GM23338 (cell line): Measurements from ENCODE around the gene CD109. TPM values are rescaled to one million over a fixed set of nuclear protein-coding genes. Genes with fewer than 3 reads are reported as not detected.

Source experiments
- ATAC-seq: fragments of 200-7000 bp; cut with Tn5 transposase; 3 replicates; pipeline ENCODE4 v1.9.1; 2020
- DNase-seq: peaks from one replicate; pipeline ENCODE4 v3.0.0-alpha.2; 2015; ENCODE audit warnings: low spot score
- H2AFZ ChIP-seq: fragments of 200-600 bp; sonication (generic); 2 replicates; pipeline ENCODE4 v1.8.0; 2016; ENCODE audit warnings: antibody characterized with exemption, mild to moderate bottlenecking, moderate library complexity
- H3F3A ChIP-seq: fragments of 200-600 bp; sonication (generic); replicated peaks from 2 replicates; pipeline ENCODE4 v1.8.0; 2017; ENCODE audit warnings: antibody characterized with exemption, mixed run types, low read depth
- H3K27ac ChIP-seq: fragments of 200-600 bp; sonication (generic); 2 replicates; pipeline ENCODE4 v1.6.1; 2016; ENCODE audit warnings: low read depth
- H3K27me3 ChIP-seq: fragments of 200-600 bp; sonication (generic); 2 replicates; pipeline ENCODE4 v1.8.0; 2016; ENCODE audit warnings: mild to moderate bottlenecking, mixed run types, moderate library complexity; ENCODE audit not compliant: insufficient read depth
- H3K36me3 ChIP-seq: fragments of 200-600 bp; sonication (generic); 2 replicates; pipeline ENCODE4 v1.8.0; 2016; ENCODE audit warnings: mild to moderate bottlenecking; ENCODE audit not compliant: insufficient read depth
- H3K4me1 ChIP-seq: fragments of 200-600 bp; sonication (generic); 2 replicates; pipeline ENCODE4 v1.8.0; 2016; ENCODE audit warnings: mild to moderate bottlenecking, moderate library complexity; ENCODE audit not compliant: insufficient read depth
- H3K4me2 ChIP-seq: fragments of 200-600 bp; sonication (generic); 2 replicates; pipeline ENCODE4 v1.7.1; 2017; ENCODE audit warnings: mixed run types
- H3K4me3 ChIP-seq: fragments of 200-600 bp; sonication (generic); 2 replicates; pipeline ENCODE4 v1.6.1; 2016; ENCODE audit warnings: mixed run types
- H3K79me2 ChIP-seq: fragments of 200-600 bp; sonication (generic); replicated peaks from 2 replicates; pipeline ENCODE4 v1.8.0; 2017; ENCODE audit warnings: mild to moderate bottlenecking; ENCODE audit not compliant: insufficient read depth
- H3K9me2 ChIP-seq: fragments of 200-600 bp; sonication (generic); 2 replicates; pipeline ENCODE4 v1.8.0; 2017; ENCODE audit not compliant: insufficient read depth
- H4K20me1 ChIP-seq: fragments of 200-600 bp; sonication (generic); replicated peaks from 2 replicates; pipeline ENCODE4 v1.8.0; 2017; ENCODE audit warnings: mild to moderate bottlenecking; ENCODE audit not compliant: insufficient read depth
- H3K27ac Mint-ChIP-seq: 2 replicates; pipeline ENCODE4 v1.8.0; 2020; ENCODE audit warnings: inconsistent platforms, mild to moderate bottlenecking, moderate library complexity, mixed read lengths
- H3K27me3 Mint-ChIP-seq: 3 replicates; pipeline ENCODE4 v1.8.0; 2022; ENCODE audit warnings: low read depth, mild to moderate bottlenecking, moderate library complexity, mixed read lengths, inconsistent platforms; ENCODE audit not compliant: insufficient read depth, poor library complexity
- H3K36me3 Mint-ChIP-seq: 3 replicates; pipeline ENCODE4 v1.8.0; 2021; ENCODE audit warnings: low read depth, mild to moderate bottlenecking, inconsistent platforms, moderate library complexity, mixed read lengths
- H3K4me1 Mint-ChIP-seq: 3 replicates; pipeline ENCODE4 v1.8.0; 2020; ENCODE audit warnings: mild to moderate bottlenecking, inconsistent platforms, mixed read lengths
- H3K4me3 Mint-ChIP-seq: 3 replicates; pipeline ENCODE4 v1.8.0; 2021; ENCODE audit warnings: moderate library complexity, mild to moderate bottlenecking, inconsistent platforms, mixed read lengths
- H3K9me3 Mint-ChIP-seq: 3 replicates; pipeline ENCODE4 v1.8.0; 2020; ENCODE audit warnings: moderate library complexity, mild to moderate bottlenecking, inconsistent platforms, mixed read lengths
- JUNB ChIP-seq: IDR thresholded peaks from one replicate; pipeline ENCODE4 v1.6.1; 2016; ENCODE audit warnings: antibody characterized with exemption; ENCODE audit not compliant: unreplicated experiment
- ZNF114 ChIP-seq: fragments of 250-450 bp; sonication (Bioruptor Pico); IDR thresholded peaks from 2 replicates; pipeline ENCODE4 v1.5.0; 2020; ENCODE audit warnings: mild to moderate bottlenecking, moderate library complexity
- ZNF331 ChIP-seq: fragments of 250-450 bp; sonication (Bioruptor Pico); IDR thresholded peaks from 2 replicates; pipeline ENCODE4 v1.5.0; 2020; ENCODE audit warnings: low read depth, mild to moderate bottlenecking, moderate library complexity
- polyA plus RNA-seq: library from polyadenylated mRNA; unstranded; fragments of >200 nt; fragmentation: Nextera tagmentation; extraction: Ambion mirVana; gene quantifications from 2 replicates; pipeline ENCODE4 v1.2.1, GENCODE V29; 2016
- total RNA-seq: library from RNA; depleted of rRNA; stranded (reverse); fragments of >200 nt; shearing (Covaris generic); gene quantifications from 2 replicates; pipeline ENCODE4 v1.2.3, GENCODE V29; 2014
- TF ChIP-seq, protein P1 (sequence below), 2 experiments: fragments of 200-600 bp in 1 of 2; sonication (generic) in 1 of 2; conservative IDR thresholded peaks; 2 replicates each; pipeline versions ENCODE4 v1.5.1 to v1.6.1; 2016 to 2017; ENCODE audit warnings: antibody characterized with exemption in 2 of 2, low read depth in 2 of 2, mild to moderate bottlenecking in 2 of 2, moderate library complexity in 1 of 2
- TF ChIP-seq, protein P2 (sequence below): fragments of 250-450 bp; sonication (Bioruptor Pico); IDR thresholded peaks from 2 replicates; pipeline ENCODE4 v1.5.0; 2020; ENCODE audit warnings: mild to moderate bottlenecking, moderate library complexity
- TF ChIP-seq, protein P3 (sequence below): IDR thresholded peaks from one replicate; pipeline ENCODE4 v1.6.1; 2018; ENCODE audit warnings: antibody characterized with exemption; ENCODE audit not compliant: unreplicated experiment

Gene CD109
- total and polyA plus RNA-seq, 2 experiments from 2014 or later, result 1.1 to 5.3 TPM

DNA sequence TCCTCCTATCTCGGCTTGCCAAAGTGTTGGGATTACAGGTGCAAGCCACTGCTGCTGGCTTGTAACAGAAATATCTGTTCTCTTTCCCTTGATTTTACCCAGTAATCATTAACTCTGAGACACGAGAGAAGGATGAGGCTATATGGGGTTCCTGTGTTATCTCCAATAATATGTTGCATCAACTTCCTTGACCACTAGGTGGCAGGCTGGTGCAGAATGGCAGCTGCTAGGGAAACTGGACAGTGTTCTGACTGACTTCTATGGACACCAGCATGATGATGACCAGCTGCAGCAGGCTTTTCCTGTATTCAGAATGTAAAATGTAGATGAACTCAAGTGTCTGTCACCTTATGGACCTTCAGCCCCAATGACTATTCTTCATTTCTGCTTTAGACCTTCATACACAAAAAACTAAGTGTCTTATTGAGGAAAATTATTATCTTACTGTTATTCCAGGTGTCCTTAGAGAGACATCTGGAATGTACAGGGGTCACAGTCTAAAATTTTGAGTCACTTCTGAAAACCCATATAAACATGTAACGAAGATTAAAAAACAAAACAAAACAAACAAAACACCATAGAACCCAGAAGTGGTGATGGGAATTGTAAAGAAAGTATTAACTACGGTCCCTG lies 20.4 kb upstream of the CD109 start:
- Histone ChIP-seq H3K4me3 (no peak overlapping the region), H4K20me1 (no peaks in the 10 kb centered on the region), H3K36me3 (no peaks in the 10 kb centered on the region), H3K27me3 (no peaks in the 10 kb centered on the region), H3K4me2 (no peak overlapping the region), H3F3A (no peaks in the 10 kb centered on the region), H2AFZ (no peak overlapping the region; the same call in 1 of the 2 replicates), H3K79me2 (no peaks in the 10 kb centered on the region), H3K9me2 (no peaks in the 10 kb centered on the region), H3K27ac (no peak overlapping the region), H3K4me1 (no peaks in the 10 kb centered on the region)
- Mint-ChIP-seq H3K27ac (no peak overlapping the region), H3K36me3 (no peaks in the 10 kb centered on the region), H3K27me3 (no peaks in the 10 kb centered on the region), H3K4me3 (no peak overlapping the region), H3K9me3 (no peaks in the 10 kb centered on the region), H3K4me1 (no peaks in the 10 kb centered on the region)
- peak; percentile 87 for DNase-seq
- TF ChIP-seq, protein P1, sequence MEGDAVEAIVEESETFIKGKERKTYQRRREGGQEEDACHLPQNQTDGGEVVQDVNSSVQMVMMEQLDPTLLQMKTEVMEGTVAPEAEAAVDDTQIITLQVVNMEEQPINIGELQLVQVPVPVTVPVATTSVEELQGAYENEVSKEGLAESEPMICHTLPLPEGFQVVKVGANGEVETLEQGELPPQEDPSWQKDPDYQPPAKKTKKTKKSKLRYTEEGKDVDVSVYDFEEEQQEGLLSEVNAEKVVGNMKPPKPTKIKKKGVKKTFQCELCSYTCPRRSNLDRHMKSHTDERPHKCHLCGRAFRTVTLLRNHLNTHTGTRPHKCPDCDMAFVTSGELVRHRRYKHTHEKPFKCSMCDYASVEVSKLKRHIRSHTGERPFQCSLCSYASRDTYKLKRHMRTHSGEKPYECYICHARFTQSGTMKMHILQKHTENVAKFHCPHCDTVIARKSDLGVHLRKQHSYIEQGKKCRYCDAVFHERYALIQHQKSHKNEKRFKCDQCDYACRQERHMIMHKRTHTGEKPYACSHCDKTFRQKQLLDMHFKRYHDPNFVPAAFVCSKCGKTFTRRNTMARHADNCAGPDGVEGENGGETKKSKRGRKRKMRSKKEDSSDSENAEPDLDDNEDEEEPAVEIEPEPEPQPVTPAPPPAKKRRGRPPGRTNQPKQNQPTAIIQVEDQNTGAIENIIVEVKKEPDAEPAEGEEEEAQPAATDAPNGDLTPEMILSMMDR (conservative IDR thresholded peaks at IDR 0.05; ENCODE audit: low read depth in 2 of 2), result peak; percentile 95 to 99
- TF ChIP-seq, protein P2, sequence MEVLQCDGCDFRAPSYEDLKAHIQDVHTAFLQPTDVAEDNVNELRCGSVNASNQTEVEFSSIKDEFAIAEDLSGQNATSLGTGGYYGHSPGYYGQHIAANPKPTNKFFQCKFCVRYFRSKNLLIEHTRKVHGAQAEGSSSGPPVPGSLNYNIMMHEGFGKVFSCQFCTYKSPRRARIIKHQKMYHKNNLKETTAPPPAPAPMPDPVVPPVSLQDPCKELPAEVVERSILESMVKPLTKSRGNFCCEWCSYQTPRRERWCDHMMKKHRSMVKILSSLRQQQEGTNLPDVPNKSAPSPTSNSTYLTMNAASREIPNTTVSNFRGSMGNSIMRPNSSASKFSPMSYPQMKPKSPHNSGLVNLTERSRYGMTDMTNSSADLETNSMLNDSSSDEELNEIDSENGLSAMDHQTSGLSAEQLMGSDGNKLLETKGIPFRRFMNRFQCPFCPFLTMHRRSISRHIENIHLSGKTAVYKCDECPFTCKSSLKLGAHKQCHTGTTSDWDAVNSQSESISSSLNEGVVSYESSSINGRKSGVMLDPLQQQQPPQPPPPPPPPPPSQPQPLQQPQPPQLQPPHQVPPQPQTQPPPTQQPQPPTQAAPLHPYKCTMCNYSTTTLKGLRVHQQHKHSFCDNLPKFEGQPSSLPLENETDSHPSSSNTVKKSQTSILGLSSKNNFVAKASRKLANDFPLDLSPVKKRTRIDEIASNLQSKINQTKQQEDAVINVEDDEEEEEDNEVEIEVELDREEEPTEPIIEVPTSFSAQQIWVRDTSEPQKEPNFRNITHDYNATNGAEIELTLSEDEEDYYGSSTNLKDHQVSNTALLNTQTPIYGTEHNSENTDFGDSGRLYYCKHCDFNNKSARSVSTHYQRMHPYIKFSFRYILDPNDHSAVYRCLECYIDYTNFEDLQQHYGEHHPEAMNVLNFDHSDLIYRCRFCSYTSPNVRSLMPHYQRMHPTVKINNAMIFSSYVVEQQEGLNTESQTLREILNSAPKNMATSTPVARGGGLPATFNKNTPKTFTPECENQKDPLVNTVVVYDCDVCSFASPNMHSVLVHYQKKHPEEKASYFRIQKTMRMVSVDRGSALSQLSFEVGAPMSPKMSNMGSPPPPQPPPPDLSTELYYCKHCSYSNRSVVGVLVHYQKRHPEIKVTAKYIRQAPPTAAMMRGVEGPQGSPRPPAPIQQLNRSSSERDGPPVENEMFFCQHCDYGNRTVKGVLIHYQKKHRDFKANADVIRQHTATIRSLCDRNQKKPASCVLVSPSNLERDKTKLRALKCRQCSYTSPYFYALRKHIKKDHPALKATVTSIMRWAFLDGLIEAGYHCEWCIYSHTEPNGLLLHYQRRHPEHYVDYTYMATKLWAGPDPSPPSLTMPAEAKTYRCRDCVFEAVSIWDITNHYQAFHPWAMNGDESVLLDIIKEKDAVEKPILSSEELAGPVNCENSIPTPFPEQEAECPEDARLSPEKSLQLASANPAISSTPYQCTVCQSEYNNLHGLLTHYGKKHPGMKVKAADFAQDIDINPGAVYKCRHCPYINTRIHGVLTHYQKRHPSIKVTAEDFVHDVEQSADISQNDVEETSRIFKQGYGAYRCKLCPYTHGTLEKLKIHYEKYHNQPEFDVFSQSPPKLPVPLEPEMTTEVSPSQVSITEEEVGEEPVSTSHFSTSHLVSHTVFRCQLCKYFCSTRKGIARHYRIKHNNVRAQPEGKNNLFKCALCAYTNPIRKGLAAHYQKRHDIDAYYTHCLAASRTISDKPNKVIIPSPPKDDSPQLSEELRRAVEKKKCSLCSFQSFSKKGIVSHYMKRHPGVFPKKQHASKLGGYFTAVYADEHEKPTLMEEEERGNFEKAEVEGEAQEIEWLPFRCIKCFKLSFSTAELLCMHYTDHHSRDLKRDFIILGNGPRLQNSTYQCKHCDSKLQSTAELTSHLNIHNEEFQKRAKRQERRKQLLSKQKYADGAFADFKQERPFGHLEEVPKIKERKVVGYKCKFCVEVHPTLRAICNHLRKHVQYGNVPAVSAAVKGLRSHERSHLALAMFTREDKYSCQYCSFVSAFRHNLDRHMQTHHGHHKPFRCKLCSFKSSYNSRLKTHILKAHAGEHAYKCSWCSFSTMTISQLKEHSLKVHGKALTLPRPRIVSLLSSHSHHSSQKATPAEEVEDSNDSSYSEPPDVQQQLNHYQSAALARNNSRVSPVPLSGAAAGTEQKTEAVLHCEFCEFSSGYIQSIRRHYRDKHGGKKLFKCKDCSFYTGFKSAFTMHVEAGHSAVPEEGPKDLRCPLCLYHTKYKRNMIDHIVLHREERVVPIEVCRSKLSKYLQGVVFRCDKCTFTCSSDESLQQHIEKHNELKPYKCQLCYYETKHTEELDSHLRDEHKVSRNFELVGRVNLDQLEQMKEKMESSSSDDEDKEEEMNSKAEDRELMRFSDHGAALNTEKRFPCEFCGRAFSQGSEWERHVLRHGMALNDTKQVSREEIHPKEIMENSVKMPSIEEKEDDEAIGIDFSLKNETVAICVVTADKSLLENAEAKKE (CRISPR knock-in tag), result no peak
- TF ChIP-seq JUNB (no peak), ZNF114 (CRISPR knock-in tag) (no peak), ZNF331 (CRISPR knock-in tag) (no peak)
- TF ChIP-seq, protein P3, sequence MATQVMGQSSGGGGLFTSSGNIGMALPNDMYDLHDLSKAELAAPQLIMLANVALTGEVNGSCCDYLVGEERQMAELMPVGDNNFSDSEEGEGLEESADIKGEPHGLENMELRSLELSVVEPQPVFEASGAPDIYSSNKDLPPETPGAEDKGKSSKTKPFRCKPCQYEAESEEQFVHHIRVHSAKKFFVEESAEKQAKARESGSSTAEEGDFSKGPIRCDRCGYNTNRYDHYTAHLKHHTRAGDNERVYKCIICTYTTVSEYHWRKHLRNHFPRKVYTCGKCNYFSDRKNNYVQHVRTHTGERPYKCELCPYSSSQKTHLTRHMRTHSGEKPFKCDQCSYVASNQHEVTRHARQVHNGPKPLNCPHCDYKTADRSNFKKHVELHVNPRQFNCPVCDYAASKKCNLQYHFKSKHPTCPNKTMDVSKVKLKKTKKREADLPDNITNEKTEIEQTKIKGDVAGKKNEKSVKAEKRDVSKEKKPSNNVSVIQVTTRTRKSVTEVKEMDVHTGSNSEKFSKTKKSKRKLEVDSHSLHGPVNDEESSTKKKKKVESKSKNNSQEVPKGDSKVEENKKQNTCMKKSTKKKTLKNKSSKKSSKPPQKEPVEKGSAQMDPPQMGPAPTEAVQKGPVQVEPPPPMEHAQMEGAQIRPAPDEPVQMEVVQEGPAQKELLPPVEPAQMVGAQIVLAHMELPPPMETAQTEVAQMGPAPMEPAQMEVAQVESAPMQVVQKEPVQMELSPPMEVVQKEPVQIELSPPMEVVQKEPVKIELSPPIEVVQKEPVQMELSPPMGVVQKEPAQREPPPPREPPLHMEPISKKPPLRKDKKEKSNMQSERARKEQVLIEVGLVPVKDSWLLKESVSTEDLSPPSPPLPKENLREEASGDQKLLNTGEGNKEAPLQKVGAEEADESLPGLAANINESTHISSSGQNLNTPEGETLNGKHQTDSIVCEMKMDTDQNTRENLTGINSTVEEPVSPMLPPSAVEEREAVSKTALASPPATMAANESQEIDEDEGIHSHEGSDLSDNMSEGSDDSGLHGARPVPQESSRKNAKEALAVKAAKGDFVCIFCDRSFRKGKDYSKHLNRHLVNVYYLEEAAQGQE, result no peak
- peak; percentile 95 for ATAC-seq
